ENCODE measurements around the gene PARP8.
"Not testable (repeated sequence)": the region's sequence is repeated elsewhere in the genome, so short reads cannot be mapped to it uniquely, and the experiment has no call there.

Gene PARP8, protein sequence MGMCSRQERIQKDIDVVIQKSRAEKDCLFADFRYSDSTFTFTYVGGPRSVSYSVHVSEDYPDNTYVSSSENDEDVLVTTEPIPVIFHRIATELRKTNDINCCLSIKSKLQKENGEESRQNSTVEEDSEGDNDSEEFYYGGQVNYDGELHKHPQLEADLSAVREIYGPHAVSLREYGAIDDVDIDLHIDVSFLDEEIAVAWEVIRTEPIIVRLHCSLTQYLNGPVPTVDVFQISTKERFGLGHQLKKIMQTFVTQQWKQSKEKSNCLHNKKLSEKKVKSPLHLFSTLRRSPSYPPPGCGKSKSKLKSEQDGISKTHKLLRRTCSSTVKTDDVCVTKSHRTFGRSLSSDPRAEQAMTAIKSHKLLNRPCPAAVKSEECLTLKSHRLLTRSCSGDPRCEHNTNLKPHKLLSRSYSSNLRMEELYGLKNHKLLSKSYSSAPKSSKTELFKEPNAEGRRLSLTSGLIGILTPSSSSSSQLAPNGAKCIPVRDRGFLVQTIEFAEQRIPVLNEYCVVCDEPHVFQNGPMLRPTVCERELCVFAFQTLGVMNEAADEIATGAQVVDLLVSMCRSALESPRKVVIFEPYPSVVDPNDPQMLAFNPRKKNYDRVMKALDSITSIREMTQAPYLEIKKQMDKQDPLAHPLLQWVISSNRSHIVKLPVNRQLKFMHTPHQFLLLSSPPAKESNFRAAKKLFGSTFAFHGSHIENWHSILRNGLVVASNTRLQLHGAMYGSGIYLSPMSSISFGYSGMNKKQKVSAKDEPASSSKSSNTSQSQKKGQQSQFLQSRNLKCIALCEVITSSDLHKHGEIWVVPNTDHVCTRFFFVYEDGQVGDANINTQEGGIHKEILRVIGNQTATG

DNA sequence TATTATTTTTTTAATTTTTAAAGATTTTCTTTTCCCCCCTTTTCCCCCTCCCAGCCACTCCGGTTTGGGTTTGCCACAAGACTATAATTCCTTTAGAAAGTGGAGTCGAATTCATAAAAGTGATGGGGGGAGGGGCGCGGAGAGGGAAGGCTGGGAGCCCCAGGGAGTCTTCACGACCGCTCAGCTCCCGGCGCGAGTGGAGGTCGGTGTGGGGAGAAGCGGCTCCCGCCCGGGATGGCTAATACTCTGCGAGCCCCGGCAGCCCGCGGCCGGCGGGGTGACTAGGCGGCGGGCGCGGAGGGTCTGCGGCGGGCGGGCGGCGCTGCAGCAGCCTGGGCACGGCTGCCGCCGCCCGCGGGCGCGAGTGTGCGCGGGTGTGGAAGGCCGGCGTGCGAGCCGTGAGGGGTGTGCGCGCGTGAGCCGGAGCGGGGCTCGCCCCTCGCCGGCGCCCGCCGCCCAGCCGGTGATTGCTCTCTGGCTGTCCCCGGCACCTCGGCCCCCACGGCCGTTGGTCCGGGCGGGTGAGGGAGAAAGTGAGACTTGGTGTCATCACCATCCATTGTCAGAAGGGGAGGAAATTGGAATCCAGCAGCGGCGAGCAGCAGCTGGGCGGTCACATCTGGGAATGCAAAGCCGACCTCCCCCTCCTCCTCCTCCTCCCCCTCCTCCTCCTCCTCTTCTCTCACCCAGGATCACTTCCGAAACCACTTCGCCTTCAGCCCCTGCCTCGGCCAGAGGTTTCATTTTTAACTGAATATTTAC lies at the start of gene PARP8:
Gene PARP8 (plus strand): TSS at position 377 of the 762 bp plus-strand sequence. CDS start 459 bp downstream, outside the sequence.
- no peak for DNase-seq

DNA sequence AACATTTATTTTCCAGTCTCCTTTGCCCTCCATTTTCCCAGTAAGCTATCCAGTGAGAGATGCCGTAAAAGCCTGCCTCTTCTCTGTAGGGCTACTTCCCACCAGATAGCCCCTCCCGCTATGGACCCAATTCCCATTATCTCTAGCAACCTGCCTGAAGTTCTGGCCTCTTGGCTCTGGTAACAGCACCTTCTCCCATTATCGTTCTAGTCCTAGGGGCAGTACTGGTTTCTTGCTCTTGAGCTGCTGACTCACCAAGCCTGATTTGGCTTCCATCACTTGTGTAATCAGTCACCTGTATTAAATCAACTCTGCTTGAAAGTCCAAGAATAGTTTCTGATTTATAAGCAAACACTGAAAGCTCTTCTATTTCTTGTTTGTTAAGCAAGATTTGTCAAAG lies 42.8 kb upstream of the PARP8 start:
- no peak for DNase-seq

DNA sequence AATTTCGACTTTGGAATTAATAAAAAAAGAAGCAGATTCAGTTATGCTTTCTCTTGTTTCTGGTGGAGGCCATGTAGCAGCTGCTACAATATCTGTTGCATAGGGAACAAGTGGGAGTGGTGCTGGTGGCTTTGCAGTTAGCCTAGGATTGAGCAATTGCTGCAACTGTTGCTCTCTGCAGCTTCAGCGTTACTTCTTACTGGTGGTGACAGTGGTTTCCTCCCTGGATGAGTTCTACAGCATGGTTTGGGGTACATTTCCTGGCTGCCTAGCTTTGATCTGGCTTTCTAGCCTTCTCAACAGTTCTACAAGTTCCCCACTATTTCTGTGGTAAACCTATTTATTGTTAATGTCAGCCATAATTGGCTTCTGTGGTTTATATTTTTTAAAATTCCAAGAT lies 31.6 kb upstream of the PARP8 start:
- DNase-seq: not testable (repeated sequence)

DNA sequence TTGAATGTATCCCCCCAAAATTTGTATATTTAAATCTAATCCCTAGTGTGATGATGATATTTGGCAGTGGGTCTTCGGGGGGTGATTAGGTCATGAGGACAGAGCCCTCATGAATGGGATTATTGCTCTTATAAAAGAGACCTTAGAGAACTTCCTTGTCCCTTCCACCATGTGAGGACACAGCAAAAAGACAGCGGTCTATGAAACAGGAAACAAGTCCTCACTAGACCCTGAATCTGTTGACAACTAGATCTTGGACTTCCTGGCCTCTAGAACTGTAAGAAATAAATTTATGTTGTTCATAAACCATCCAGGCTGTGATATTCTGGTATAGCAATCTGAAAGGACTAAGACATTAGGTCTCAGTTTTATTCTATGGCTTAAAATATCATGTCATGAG lies 28.9 kb upstream of the PARP8 start:
- DNase-seq: not testable (repeated sequence)

DNA sequence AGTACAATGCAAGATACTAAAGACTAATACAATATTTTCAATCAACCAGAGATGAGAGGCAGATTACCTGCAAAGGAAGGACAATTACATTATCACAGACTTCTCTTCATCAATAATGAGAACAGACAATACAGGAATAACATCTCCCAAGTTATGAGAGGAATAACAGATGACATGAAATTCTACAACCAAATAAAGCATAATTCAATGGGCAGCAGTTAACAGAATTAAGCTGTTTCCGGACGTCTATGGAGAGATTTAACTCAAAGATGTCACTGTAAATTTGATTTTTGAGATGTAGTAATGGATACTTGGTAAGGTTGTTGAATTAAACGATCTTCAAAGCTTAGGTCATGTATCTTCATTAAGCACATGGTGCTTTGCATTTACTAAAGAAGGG lies 19.8 kb upstream of the PARP8 start:
- no peak for DNase-seq

DNA sequence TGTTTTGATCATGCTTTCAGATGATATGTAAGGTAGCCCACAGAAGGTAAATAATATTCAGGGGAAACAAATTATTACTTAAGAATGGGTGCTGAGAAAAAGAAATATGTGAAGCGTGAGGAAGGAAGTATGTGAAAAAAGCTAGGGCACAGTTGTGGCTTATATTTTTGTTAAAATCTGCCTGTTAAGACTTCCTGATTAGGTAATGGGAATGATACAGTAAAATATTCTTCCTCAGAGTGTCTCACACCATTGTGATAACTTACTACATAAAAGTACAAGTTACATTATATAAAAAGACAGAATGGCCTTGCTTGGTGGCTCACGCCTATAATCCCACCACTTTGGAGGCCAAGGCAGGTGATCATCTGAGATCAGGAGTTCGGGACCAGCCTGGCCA lies 18.7 kb upstream of the PARP8 start:
- DNase-seq: no peak

DNA sequence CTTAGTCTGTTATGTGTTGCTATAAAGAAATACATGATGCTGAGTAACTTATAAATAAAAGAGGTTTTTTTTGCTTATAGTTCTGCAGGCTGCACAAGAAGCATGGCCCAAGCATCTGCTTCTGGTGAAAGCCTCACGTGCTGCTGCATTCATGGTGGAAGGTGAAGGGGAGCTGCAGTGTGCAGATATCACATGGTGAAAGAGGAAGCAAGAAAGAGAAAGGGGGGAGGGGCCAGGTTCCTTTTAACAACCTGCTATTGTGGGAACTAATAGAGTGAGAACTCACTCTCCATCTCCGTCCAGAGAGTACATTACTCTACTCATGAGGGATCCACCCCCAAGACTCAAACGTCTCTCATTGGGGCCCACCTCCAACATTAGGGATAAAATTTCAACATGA lies 12.5 kb upstream of the PARP8 start:
- no peak for DNase-seq

DNA sequence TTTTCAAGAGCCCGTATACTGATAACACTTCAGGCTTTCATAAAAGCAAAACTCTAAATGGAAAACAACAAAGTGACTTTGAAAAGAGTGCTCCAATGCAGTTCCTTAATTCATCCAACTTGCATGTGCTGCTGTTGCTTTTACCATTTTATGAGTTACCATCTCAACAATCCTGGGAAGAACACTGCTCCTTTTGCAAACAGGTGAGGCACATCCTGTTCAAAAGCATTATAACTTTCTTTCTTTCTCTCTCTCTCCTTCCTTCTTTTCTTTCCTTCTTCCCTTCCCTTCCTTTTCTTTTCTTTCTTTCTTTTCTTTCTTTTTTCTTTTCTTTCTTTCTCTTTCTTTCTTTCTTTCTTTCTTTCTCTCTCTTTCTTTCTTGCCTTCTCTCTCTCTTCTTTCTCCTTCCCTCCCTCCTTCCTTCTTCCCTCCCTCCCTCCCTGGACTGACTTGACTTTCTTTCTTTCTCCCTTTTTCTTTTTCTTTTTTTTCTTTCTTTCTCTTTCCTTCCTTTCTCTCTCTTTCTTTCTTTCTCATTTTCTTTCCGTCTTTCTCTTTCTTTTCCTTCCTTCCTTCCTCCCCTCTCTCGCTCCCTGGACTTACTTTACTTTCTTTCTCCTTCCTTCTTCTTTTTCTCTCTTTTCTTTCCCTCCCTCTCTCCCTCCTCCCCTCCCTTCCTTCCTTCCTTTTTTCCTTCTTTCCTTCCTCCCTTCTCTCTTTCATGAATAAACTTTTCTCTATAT lies 11.2 kb upstream of the PARP8 start:
- no peak for DNase-seq

DNA sequence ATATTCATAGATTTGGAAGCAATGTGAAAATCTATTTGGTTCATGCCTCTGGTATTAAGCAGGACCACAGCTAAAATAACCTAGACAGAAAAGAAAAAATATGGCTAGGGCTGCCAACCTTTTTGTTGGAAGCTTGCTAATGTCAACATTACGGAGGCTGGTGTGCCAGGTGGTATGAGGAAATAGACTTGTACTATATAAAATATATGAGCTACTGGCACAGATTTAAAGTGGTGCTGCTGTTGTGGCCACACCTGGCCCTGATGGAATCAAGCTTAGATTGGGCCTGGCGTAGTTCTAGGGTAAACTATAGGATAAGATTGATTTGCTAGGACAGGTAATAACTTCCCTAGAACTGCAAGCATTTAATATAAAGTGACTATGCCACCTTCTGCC lies 10.6 kb upstream of the PARP8 start:
- DNase-seq: peak; percentile 31

DNA sequence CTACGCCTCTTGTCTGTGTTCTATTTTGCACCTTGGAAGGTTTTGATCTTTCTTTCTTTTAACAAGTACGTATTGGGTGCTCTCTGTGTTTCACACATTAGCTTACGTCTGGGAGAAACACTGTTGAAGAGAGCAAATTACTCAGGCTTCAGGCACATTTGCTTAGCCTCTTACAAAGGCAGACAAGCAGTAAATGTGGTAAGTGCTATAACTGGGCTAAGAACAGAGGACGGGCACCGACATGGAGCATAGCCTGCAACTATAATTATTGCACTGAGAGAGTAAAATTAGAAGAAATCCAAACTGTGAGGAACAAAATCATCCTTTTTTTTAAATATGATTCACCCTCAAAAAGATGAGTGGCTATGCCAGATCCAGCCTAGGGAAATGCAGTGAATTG lies 9.4 kb upstream of the PARP8 start:
- no peak for DNase-seq

DNA sequence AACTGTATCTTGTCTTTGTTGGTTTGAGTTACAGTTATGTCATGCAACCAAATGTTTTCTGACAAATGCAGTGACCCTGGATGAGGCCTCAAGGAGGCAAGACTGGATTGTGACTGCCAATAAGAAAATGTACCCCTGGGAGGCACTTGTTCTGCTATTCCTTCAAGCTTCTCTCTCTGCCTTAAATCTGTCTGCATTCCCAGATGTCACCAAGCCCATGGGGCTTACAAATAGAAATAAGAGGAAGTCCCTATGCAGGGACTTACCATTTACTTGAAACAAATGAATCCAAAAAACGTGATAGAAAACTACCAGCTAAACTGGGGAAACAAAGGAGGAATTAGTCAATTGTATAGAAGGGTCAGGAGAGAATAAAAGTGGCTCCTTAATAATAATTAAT lies 8.2 kb upstream of the PARP8 start:
- no peak for DNase-seq

DNA sequence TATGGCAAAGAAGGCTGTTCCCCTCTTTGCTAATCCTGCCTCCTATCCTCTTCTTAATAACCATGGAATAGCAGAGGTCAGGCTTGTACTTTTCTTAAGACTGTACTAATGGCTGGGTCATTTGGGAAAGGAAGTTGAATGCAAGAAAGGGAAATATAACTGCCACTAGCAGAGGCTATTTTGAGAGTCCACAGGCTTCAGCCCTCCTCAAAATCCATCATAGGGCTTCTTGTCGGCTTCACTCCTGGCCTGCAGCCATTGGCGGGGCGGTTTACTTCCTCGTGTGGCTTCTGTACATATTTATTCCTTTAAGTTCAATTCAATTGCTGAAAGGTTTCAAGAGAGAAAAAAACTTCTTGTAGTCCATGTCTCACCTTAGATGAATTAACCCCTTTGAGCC lies 2.8 kb upstream of the PARP8 start:
- no peak for DNase-seq

DNA sequence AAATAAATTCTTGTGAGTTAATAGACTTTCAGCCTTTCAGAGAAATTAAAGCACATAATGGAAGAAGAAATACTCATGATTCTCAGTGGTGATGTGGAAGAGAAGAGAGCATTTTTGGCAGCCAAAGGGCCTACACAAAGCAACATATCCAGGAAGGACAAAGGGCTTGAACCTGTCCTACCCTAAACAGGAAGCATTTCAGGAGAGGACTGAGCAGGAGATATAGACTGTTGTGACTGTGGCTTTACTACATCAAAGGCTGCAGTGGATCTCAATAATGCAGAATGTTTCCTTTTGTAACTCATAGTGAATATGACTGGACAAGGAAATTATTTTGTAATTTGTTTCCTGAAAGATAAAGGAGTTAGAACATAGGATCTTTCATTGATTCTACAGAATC lies 1.3 kb upstream of the PARP8 start:
- DNase-seq: no peak

DNA sequence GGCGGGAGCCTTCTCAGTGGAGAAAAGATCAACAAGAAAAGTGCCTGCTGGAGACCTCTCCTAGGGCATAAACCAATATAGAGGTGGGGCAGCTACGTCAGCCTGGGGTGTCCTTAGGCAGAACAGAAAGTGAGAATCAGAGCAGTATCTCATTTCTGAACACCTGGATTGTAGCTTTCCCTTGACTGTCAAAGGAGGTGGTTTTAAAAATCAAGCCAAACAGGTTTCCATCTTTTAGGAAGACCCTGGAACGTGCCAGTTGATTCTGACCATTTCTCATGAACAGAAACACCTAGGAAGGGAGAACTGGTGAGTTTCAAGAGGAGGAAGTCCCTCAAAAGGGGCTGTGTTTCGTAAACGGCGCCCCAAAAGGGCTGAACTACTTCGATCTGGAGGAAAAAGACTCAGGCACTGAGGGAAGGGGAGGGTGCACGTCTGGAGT lies 655 bp upstream of the PARP8 start:
- DNase-seq: not testable (repeated sequence)

DNA sequence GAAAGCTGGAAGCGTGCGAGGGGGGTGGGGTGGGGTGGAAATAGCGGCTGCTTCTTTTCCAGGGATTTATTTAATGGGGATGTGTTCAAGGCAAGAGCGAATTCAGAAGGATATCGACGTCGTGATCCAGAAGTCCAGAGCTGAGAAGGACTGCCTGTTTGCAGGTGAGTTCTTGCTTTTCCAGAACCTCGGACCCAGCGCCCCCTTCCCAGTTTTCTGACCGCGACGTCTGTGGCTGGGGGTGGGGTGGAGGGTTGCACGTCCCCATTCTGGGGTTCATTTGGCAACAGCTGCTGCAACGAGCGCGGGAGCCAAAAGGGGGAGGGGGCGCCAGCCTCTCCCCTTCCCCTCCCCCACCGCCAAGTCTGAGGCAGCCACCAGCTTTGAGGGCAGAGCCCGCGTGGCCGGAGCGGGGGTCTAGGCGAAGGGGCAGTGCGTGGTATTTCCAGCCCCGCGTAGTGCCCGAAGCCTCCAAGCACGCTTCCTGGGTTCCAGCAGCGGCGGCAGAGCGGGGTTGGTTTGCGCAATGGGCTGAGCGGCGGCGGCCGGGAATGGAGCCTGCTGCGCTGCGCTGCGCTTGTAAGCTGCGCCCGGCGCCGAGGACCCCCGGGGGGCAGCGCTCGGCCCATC lies 701 bp downstream of the PARP8 start:
- no peak for DNase-seq

DNA sequence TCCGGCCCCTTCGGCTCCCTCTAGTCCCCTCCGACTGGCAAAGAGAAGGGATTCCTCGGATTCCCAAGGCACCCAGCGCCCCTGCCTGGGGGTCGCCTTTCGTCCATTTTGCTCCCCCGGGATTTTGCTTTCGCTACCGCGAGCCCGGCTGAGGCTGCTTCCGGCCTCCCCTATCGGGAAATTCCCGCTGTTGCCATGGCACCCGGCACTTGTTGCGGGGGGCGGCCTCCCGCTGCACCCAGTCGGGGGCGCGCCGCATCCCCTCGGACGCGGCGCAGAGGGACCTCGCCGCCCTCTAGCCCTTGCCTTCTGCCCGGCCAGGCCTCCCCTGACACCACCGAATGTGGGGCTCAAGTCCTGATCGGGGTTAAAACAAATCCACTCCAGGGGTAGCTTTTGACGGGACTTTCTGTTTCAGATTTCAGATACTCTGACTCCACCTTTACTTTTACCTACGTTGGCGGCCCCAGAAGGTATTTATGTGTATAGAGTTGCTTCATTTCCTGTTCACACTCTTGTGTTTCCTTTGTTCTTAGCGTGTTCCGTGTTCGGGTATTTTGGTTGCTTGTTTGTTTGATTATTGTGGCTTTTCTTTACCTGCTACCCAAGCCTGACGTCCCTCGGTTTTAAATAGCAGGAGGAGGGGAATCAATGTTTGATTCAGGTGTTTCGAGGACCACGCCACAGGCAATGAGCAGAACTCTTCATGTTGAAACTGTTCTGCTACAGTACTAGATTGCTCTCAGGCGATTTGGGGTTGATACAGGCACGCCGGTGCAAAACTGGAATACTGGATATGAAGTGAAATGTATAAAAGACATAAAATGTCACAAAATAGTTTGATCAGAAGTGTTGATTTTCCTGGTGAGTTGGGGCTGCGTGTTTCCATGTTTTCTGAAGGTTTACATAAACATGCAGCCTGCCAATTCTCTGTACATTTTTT lies 1.5 kb downstream of the PARP8 start:
- DNase-seq: no peak

DNA sequence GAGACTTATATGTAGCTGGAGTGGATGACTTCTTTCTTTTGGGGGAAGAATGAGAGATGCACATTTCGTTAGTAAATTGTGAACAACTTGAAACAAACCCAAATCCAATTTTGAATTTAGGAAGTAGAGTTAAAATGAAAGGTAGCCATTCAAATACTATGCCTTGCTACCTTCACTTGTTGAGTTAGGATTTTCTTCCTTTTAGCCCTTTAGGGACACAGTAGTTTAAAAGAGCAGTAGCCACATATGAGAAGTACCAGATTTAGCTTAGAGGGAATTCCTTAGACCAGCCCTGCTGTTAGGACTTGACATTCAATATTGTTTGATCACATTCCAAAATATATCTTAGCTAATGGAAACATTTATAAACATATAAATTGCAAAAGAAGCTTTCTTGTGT lies 2.2 kb downstream of the PARP8 start:
- DNase-seq: not testable (repeated sequence)

DNA sequence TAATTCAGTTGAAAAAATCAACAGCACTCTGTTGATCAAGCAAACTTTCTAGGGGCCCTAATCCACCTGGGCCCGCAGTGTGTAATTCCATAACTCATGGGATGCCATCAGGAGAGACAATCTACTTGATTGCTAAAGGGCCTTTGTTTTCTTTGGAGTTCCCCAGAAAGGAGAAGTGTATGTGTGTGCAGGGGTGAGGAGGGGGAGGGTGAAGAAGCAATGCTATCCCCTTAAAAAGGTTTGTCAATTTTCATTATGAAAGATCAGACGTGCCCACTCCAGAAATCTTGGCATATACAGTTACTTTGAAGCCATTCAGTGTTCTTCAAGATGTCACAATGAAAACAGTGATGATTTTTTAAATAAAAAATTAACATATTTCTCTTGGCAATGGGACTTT lies 6.2 kb downstream of the PARP8 start:
- DNase-seq: no peak

DNA sequence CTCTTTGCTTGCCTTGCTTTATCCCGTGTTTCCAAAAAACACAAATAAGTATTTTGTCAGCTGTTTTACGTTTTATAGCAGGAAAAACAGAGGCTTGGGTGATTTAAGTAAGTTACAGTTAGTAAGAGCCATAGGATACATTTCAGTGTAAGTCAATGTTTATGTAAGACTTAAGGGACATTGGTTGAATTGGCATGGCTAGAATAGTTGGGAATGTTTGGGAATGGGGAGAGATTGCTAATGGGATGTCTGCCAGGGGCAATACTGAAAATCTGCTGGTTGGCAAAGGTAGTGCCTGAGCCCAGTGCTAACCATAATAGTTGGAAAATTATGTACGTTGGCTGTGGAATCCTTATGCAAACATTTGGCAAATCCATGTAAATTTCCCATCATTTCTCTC lies 7.0 kb downstream of the PARP8 start:
- not testable (repeated sequence) for DNase-seq

DNA sequence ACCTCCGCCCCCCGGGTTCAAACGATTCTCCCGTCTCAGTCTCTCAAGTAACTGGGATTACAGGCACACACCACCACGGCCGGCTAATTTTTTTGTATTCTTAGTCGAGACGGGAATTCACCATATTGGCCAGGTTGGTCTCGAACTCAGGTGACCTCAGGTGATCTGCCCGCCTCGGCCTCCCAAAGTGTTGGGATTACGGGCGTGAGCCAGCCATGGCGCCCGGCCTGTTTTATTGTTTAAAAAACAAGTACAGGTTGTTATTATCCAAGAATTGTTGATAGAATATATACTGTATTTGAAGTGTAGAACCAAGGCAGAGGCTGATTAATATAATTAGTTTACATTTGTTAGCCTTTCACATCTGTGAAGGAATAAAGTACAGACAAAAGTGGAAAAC lies 8.9 kb downstream of the PARP8 start:
- no peak for DNase-seq

DNA sequence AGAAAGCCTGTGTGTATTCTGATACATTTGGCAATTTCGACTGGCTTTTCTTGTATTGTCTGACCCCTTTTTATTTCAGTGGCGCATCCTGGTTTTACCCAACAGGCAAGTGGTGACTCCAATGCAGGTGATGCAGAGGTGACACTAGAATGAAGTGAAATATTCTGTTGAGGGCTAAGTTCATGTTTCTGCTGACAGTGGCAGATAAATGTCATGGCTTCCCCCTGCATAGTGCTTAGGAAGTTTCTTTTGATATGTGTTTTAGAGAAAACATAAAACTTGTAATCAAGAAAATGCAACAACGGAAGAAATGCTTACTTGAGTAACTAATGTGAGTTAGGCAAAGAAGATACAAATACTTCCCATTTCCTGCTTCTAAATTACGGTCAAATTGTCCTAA lies 13.1 kb downstream of the PARP8 start:
- DNase-seq: not testable (repeated sequence)
